Fibroblast of mammary gland (primary cell): Measurements from ENCODE around the gene P3H3.
A peak's percentile ranks its signal among the peaks of the same experiment; 100 is the strongest.
"Not testable (repeated sequence)": the region's sequence is repeated elsewhere in the genome, so short reads cannot be mapped to it uniquely, and the experiment has no call there.

Source experiments
- DNase-seq: peaks from one replicate; pipeline ENCODE4 v3.0.0-alpha.2; 2010; ENCODE audit warnings: low read depth
- H3K4me3 ChIP-seq: 2 replicates; pipeline ENCODE4 v1.5.1; 2011; ENCODE audit warnings: low read depth, mild to moderate bottlenecking, low read length, moderate library complexity; ENCODE audit not compliant: control insufficient read depth
- CTCF ChIP-seq: conservative IDR thresholded peaks from 2 replicates; pipeline ENCODE4 v1.5.1; 2011; ENCODE audit warnings: low read depth, low read length, inconsistent platforms; ENCODE audit not compliant: control insufficient read depth, insufficient read depth

The P3H3 gene

GRCh38 chr12:6868211-6869048 lies 40.2 kb downstream of the P3H3 start:
- DNase-seq: peak; percentile 31
- peak; percentile 27 for TF ChIP-seq CTCF
- peak overlapping the region; percentile 86 for H3K4me3 ChIP-seq

GRCh38 chr12:6869049-6870021 lies 41.1 kb downstream of the P3H3 start:
- H3K4me3 ChIP-seq: peak overlapping the region; percentile 86
- DNase-seq: peak; percentile 76
- TF ChIP-seq CTCF: peak; percentile 88

- not testable (repeated sequence) for H3K4me3 ChIP-seq
- DNase-seq: peak; percentile 33
Measured at GRCh38 chr12:6870304-6870703, 42.1 kb downstream of the P3H3 start.

DNA sequence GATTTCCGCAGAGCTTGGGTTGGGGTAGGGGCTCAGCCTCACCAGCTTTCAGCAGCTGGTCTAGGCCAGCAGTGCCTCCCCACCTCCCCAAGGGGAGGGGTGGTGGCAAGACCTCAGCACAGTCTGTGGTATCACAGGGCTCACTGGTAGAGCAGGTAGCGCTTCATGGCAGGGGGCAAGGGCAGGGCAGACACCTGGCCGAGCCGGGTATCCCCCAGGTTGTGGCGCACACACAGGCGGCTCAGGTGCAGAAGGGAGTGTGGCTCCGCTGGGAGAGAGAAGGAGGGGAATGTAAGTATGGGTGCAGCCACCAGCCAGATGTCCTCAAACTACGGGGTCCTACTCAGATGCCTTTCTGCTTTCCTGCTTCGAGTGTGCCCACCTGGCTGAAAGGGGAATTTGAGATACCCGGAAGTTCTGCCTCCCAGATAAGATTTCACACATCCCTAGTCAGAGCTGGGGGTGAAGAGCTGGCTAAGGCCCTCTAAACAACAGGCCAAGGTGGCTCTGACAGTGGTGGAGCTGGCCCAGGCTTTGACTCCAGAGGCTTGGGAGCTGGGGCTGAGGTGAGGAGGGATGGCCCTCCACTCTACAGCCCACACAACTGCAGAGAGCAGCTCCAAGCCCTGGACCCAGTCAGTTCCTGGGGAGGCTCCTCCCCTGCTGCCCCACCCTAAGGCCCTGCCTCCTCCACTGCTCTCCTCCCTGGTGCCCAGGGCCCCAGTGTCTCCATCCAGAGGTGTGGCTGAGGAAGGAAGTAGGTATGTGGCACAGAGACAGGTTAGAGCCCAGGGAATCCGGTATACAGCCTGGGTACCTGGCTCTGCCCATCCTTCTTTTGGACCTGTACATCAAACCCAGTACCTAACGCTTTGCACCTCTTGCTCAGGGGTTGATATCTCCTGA lies 43.1 kb downstream of the P3H3 start:
- no peak for DNase-seq
- H3K4me3 ChIP-seq: peak overlapping the region; percentile 82
- no peak for TF ChIP-seq CTCF

GRCh38 chr12:6872073-6873048 lies 44.2 kb downstream of the P3H3 start:
- peak; percentile 85 for TF ChIP-seq CTCF
- H3K4me3 ChIP-seq: peak overlapping the region; percentile 82
- peak; percentile 62 for DNase-seq
